IMR-90 (cell line): ENCODE data around the gene MAPKAPK5. TPM values are rescaled to one million over a fixed set of nuclear protein-coding genes. Genes with fewer than 3 reads are reported as not detected.

Experiments
- ATAC-seq: fragments of 200-7000 bp; cut with Tn5 transposase; 2 replicates; pipeline ENCODE4 v1.9.1; 2020; ENCODE audit warnings: low read depth, mild to moderate bottlenecking, moderate library complexity
- BruUV-seq: library from RNA; stranded (reverse); fragments of 400-500 nt; replicated peaks from 2 replicates; lab custom pipeline; 2021; lab: Mats Ljungman, UMichigan
- CTCF ChIA-PET: fragments of 300-600 bp; formaldehyde crosslinking; extraction: SDS; loops from one replicate; lab custom pipeline; 2021; ENCODE audit warnings: antibody characterized with exemption; lab: Yijun Ruan, JAX
- POLR2A ChIA-PET: fragments of 300-600 bp; sonication (Branson Sonifier 250); formaldehyde crosslinking; loops from one replicate; lab custom pipeline; 2022; ENCODE audit warnings: antibody characterized with exemption; ENCODE audit not compliant: unreplicated experiment; lab: Charles Lee
- DNase-seq: peaks from one replicate; pipeline ENCODE4 v3.0.0; 2013
- H2AFZ ChIP-seq: replicated peaks from 2 replicates; pipeline ENCODE3; 2013; ENCODE audit warnings: low read length, mild to moderate bottlenecking; ENCODE audit not compliant: poor library complexity
- H2AK5ac ChIP-seq: 2 replicates; pipeline ENCODE4 v1.6.1; 2013; ENCODE audit warnings: low read depth, low read length, inconsistent platforms
- H2AK9ac ChIP-seq: replicated peaks from 2 replicates; pipeline ENCODE3; 2013; ENCODE audit warnings: mild to moderate bottlenecking, low read depth, low read length, moderate library complexity; ENCODE audit not compliant: poor library complexity
- H2BK120ac ChIP-seq: 2 replicates; pipeline ENCODE4 v1.6.1; 2013; ENCODE audit warnings: low read depth, low read length, inconsistent platforms
- H2BK15ac ChIP-seq: 3 replicates; pipeline ENCODE4 v1.6.1; 2013; ENCODE audit warnings: low read depth, low read length, inconsistent platforms
- H2BK20ac ChIP-seq: 2 replicates; pipeline ENCODE4 v1.6.1; 2013; ENCODE audit warnings: low read depth, mild to moderate bottlenecking, inconsistent platforms, low read length, moderate library complexity
- H2BK5ac ChIP-seq: 2 replicates; pipeline ENCODE4 v1.6.1; 2013; ENCODE audit warnings: mild to moderate bottlenecking, low read depth, low read length, inconsistent platforms; ENCODE audit not compliant: poor library complexity, severe bottlenecking
- H3K14ac ChIP-seq: replicated peaks from 2 replicates; pipeline ENCODE4 v1.6.1; 2013; ENCODE audit warnings: low read depth, low read length, inconsistent platforms
- H3K18ac ChIP-seq: 2 replicates; pipeline ENCODE4 v1.6.1; 2013; ENCODE audit warnings: low read depth, low read length, control low read depth
- H3K23ac ChIP-seq: 2 replicates; pipeline ENCODE4 v1.6.1; 2013; ENCODE audit warnings: low read depth, low read length, inconsistent platforms
- H3K27ac ChIP-seq: 2 replicates; pipeline ENCODE4 v1.5.1; 2013; ENCODE audit warnings: mild to moderate bottlenecking, control low read depth, low read length; ENCODE audit not compliant: insufficient read depth
- H3K27me3 ChIP-seq: 2 replicates; pipeline ENCODE4 v1.6.1; 2013; ENCODE audit warnings: low read length; ENCODE audit not compliant: control insufficient read depth, insufficient read depth
- H3K36me3 ChIP-seq: 2 replicates; pipeline ENCODE4 v1.6.1; 2013; ENCODE audit warnings: low read length, mixed read lengths; ENCODE audit not compliant: control insufficient read depth, insufficient read depth
- H3K4ac ChIP-seq: 2 replicates; pipeline ENCODE4 v1.6.1; 2013; ENCODE audit warnings: low read depth, low read length, inconsistent platforms
- H3K4me1 ChIP-seq: 2 replicates; pipeline ENCODE4 v1.6.1; 2013; ENCODE audit warnings: low read length, mixed read lengths; ENCODE audit not compliant: control insufficient read depth, insufficient read depth
- H3K4me2 ChIP-seq: 2 replicates; pipeline ENCODE4 v1.6.1; 2013; ENCODE audit warnings: low read depth, mild to moderate bottlenecking, control low read depth, low read length, moderate library complexity
- H3K4me3 ChIP-seq: 2 replicates; pipeline ENCODE4 v1.5.1; 2013; ENCODE audit warnings: low read depth, mild to moderate bottlenecking, control low read depth, low read length, moderate library complexity; ENCODE audit not compliant: insufficient read depth
- H3K56ac ChIP-seq: 2 replicates; pipeline ENCODE4 v1.6.1; 2013; ENCODE audit warnings: low read length, inconsistent platforms; ENCODE audit not compliant: insufficient read depth; ENCODE audit errors: extremely low read depth
- H3K79me1 ChIP-seq, 2 experiments: 2 replicates each; pipeline ENCODE4 v1.6.1; 2013; ENCODE audit warnings: low read length in 2 of 2, inconsistent platforms in 1 of 2, low read depth in 1 of 2
- H3K9ac ChIP-seq: 2 replicates; pipeline ENCODE4 v1.6.1; 2013; ENCODE audit warnings: low read depth, low read length, control low read depth
- H3K9me1 ChIP-seq: 2 replicates; pipeline ENCODE4 v1.6.1; 2013; ENCODE audit warnings: low read length, inconsistent platforms; ENCODE audit not compliant: insufficient read depth
- H3K9me3 ChIP-seq: 2 replicates; pipeline ENCODE4 v1.6.1; 2013; ENCODE audit warnings: low read length; ENCODE audit not compliant: control insufficient read depth, insufficient read depth
- H4K20me1 ChIP-seq: 2 replicates; pipeline ENCODE4 v1.6.1; 2013; ENCODE audit warnings: low read length, inconsistent platforms; ENCODE audit not compliant: insufficient read depth
- H4K5ac ChIP-seq: 2 replicates; pipeline ENCODE4 v1.6.1; 2013; ENCODE audit warnings: mild to moderate bottlenecking, low read depth, low read length, control low read depth
- H4K8ac ChIP-seq, 2 experiments: 2 replicates each; pipeline ENCODE4 v1.6.1; 2013; ENCODE audit warnings: low read depth in 2 of 2, low read length in 2 of 2, control low read depth in 1 of 2, inconsistent platforms in 1 of 2
- H4K91ac ChIP-seq: 2 replicates; pipeline ENCODE4 v1.6.1; 2013; ENCODE audit warnings: low read depth, low read length, inconsistent platforms; ENCODE audit not compliant: insufficient read depth
- CEBPB ChIP-seq: IDR thresholded peaks from 2 replicates; pipeline ENCODE4 v1.6.1; 2012; ENCODE audit warnings: low read depth, low read length, improper control_type of control experiment
- MXI1 ChIP-seq: IDR thresholded peaks from 2 replicates; pipeline ENCODE4 v1.6.1; 2012; ENCODE audit warnings: low read depth, mild to moderate bottlenecking, low read length, moderate library complexity, borderline replicate concordance
- WGBS, 2 experiments: methylation state at CpG; one replicate each; pipeline versions ENCODE4 v1.1.5 to v1.1.7; 2013; ENCODE audit warnings: missing lambda C conversion rate in 2 of 2; ENCODE audit not compliant: insufficient read length in 1 of 2; ENCODE audit errors: extremely low coverage in 2 of 2; 5-methylcytosine and 5-hydroxymethylcytosine counted together
- dilution Hi-C: fragments of 300-500 bp; cut with HindIII; formaldehyde crosslinking; loops from one replicate; pipeline ENCODE4 v1.14.3; 2018; ENCODE audit warnings: low sequenced_read_pairs; ENCODE audit not compliant: unreplicated experiment
- in situ Hi-C: fragments of 300-500 bp; cut with MboI; formaldehyde crosslinking; loops from 3 replicates; pipeline ENCODE4 v1.14.3; 2019; ENCODE audit warnings: low sequenced_read_pairs, inconsistent platforms, mixed read lengths
- intact Hi-C: fragments of 100-400 bp; cut with micrococcal nuclease; formaldehyde crosslinking; loops from 2 replicates; pipeline ENCODE4 v1.10.0; 2022
- polyA plus RNA-seq, 3 experiments: library from polyadenylated mRNA; depleted of rRNA; stranded (reverse); fragments of >200 nt; gene quantifications; 2 replicates each; pipeline ENCODE4 v1.2.3, GENCODE V29; 2012; ENCODE audit warnings: low replicate concordance in 1 of 3
- total RNA-seq: library from RNA; depleted of rRNA; stranded (reverse); fragments of >200 nt; gene quantifications from 2 replicates; pipeline ENCODE4 v1.2.3, GENCODE V29; 2012

MAPKAPK5 gene
- total and polyA plus RNA-seq, 2 of the 4 experiments (the other 2 are of a cell fraction): 35.0 to 44.6 TPM

DNA sequence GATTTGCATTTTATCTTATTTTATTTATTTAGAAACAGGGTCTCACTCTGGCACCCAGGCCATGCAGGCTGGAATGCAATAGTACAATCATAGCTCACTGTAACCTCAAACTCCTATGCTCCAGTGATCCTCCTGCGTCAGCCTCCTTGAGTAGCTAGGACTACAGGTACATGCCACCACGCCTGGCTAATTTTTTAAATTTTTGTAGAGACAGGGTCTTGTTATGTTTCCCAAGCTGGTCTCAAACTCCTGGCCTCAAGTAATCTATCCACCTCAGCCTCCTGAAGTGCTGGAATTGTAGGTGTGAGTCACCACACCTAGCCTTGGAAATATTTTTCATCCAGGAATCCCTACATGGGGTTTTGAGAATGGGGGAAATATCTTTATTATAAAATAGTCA lies 84.6 kb downstream of the MAPKAPK5 start:
- H2AFZ ChIP-seq: no peak overlapping the region
- in situ Hi-C loops (no loop called here), intact Hi-C loops (no loop called here), dilution Hi-C loops (no loop called here)
- H3K27ac ChIP-seq: no peak overlapping the region
- H2BK120ac ChIP-seq: no peak overlapping the region
- no peaks in the 10 kb centered on the region for H3K9me3 ChIP-seq
- no peak overlapping the region for H2AK9ac ChIP-seq
- DNase-seq (no peak), ATAC-seq (no peak)
- H3K23ac ChIP-seq: no peak overlapping the region
- no peak overlapping the region for H4K5ac ChIP-seq
- no peak overlapping the region for H3K4me3 ChIP-seq
- H2AK5ac ChIP-seq: no peak overlapping the region
- H3K9me1 ChIP-seq: no peaks in the 10 kb centered on the region
- no TSS peak for BruUV-seq
- H3K36me3 ChIP-seq: no peaks in the 10 kb centered on the region
- no peak overlapping the region for H4K8ac ChIP-seq
- H3K4me1 ChIP-seq: no peaks in the 10 kb centered on the region
- ChIA-PET POLR2A (no interaction called here), CTCF (no interaction called here)
- H2BK5ac ChIP-seq: no peak overlapping the region
- no peak overlapping the region for H2BK15ac ChIP-seq
- no peak overlapping the region for H4K91ac ChIP-seq
- H3K27me3 ChIP-seq: no peaks in the 10 kb centered on the region
- no CpG with 5 or more reads among the region's 2 CpGs for WGBS, 2 experiments
- no peak overlapping the region for H3K14ac ChIP-seq
- no peak overlapping the region for H3K56ac ChIP-seq
- H3K4me2 ChIP-seq: no peak overlapping the region
- H3K79me1 ChIP-seq: no peaks in the 10 kb centered on the region
- H4K20me1 ChIP-seq: no peaks in the 10 kb centered on the region
- no peak overlapping the region for H3K18ac ChIP-seq
- no peak overlapping the region for H3K9ac ChIP-seq
- no peak overlapping the region for H2BK20ac ChIP-seq
- no peak overlapping the region for H3K4ac ChIP-seq
- TF ChIP-seq CEBPB: no peak
- no peak for TF ChIP-seq MXI1
